ENCODE results near the gene SSR2. TPM values are rescaled to one million over a fixed set of nuclear protein-coding genes. Genes with fewer than 3 reads are reported as not detected.

Gene SSR2
- total RNA-seq, 2 donors from 2014 or later, result 193 TPM

DNA sequence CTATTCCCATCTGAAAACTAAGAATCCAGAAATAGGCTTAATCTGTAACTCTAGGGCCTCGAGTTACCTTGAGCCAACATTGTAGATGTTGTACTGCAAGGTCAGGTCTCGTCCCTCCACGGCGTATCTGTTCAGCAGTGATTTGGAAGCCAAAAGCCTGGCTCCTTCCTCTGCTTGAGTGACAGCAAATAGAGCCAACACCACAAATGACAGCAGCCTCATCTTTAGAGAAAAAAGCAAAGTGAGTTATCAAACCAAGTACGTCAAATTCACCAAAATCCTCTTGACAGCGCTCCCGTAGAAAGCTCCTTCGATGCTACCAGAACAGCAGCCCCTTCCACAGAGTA lies 832 bp downstream of the SSR2 start:
- Mint-ChIP-seq H3K4me3 (peak overlapping the region; percentile 86), H3K27ac (peak overlapping the region; percentile 83), H3K9me3 (no peaks in the 10 kb centered on the region), H3K27me3 (ENCODE audit: insufficient read depth) (peaks cover 13% of the 10 kb centered on the region), H3K36me3 (ENCODE audit: low read depth) (peaks cover 40% of the 10 kb centered on the region), H3K4me1 (peaks cover 9% of the 10 kb centered on the region)
- Histone ChIP-seq H3K4me3 (ENCODE audit: low read length) (peak overlapping the region; percentile 95), H3K9ac (ENCODE audit: extremely low read depth, low read length, poor library complexity, severe bottlenecking) (peak overlapping the region; percentile 62), H3K27me3 (ENCODE audit: control insufficient read depth, insufficient read depth, low read length, poor library complexity, severe bottlenecking) (peaks cover 4% of the 10 kb centered on the region), H3K27ac (ENCODE audit: low read depth, low read length) (no peak overlapping the region), H3K36me3 (ENCODE audit: control insufficient read depth, insufficient read depth, low read length) (peaks cover 33% of the 10 kb centered on the region), H3K4me1 (ENCODE audit: control insufficient read depth, insufficient read depth, low read length) (no peaks in the 10 kb centered on the region), H3K9me3 (ENCODE audit: control insufficient read depth, low read length) (no peaks in the 10 kb centered on the region)
- TF ChIP-seq, protein P1, sequence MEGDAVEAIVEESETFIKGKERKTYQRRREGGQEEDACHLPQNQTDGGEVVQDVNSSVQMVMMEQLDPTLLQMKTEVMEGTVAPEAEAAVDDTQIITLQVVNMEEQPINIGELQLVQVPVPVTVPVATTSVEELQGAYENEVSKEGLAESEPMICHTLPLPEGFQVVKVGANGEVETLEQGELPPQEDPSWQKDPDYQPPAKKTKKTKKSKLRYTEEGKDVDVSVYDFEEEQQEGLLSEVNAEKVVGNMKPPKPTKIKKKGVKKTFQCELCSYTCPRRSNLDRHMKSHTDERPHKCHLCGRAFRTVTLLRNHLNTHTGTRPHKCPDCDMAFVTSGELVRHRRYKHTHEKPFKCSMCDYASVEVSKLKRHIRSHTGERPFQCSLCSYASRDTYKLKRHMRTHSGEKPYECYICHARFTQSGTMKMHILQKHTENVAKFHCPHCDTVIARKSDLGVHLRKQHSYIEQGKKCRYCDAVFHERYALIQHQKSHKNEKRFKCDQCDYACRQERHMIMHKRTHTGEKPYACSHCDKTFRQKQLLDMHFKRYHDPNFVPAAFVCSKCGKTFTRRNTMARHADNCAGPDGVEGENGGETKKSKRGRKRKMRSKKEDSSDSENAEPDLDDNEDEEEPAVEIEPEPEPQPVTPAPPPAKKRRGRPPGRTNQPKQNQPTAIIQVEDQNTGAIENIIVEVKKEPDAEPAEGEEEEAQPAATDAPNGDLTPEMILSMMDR (conservative IDR thresholded peaks at IDR 0.05), result no peak
- no peak for DNase-seq
- 76 to 83% methylated on average over 6 to 8 of the region's 8 CpGs for WGBS, 2 experiments (ENCODE audit: insufficient coverage in 1 of 2, insufficient read length in 1 of 2)

DNA sequence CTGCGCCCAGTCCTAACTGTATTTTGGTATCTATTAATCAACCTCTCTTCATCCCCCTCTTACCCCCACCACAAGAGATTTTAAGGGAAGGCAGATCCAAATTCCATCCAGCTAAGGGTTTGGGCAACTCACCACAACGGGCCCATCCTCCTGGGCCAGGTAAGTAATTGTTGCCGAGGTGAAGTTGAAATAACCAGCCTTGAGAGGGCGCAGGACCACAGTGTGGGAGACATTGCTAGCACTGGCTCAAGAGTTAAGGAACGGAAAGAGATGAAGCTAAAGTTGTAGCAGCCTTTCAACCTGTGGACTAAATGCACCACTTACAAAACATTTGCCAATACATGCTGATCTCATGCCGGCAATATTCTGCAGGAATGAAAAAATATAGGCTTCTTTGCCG lies 5.9 kb downstream of the SSR2 start:
- H3K36me3 ChIP-seq (ENCODE audit: control insufficient read depth, insufficient read depth, low read length), result peaks cover 82% of the 10 kb centered on the region
- Mint-ChIP-seq H3K27me3 (ENCODE audit: insufficient read depth) (no peaks in the 10 kb centered on the region), H3K9me3 (no peaks in the 10 kb centered on the region), H3K36me3 (ENCODE audit: low read depth) (peaks cover 76% of the 10 kb centered on the region), H3K27ac (no peak overlapping the region), H3K4me1 (peaks cover 3% of the 10 kb centered on the region), H3K4me3 (no peak overlapping the region)
- no peaks in the 10 kb centered on the region for H3K9me3 ChIP-seq (ENCODE audit: control insufficient read depth, low read length)
- WGBS, 2 experiments (ENCODE audit: insufficient coverage in 1 of 2, insufficient read length in 1 of 2), result 91 to 94% methylated on average over 6 to 7 of the region's 7 CpGs
- no peaks in the 10 kb centered on the region for H3K27me3 ChIP-seq (ENCODE audit: control insufficient read depth, insufficient read depth, low read length, poor library complexity, severe bottlenecking)
- H3K4me3 ChIP-seq (ENCODE audit: low read length), result no peak overlapping the region
- peak; percentile 56 for DNase-seq
- no peak overlapping the region for H3K27ac ChIP-seq (ENCODE audit: low read depth, low read length)
- no peak overlapping the region for H3K9ac ChIP-seq (ENCODE audit: extremely low read depth, low read length, poor library complexity, severe bottlenecking)
- TF ChIP-seq, protein P1 (conservative IDR thresholded peaks at IDR 0.05), result peak; percentile 55
- no peaks in the 10 kb centered on the region for H3K4me1 ChIP-seq (ENCODE audit: control insufficient read depth, insufficient read depth, low read length)

DNA sequence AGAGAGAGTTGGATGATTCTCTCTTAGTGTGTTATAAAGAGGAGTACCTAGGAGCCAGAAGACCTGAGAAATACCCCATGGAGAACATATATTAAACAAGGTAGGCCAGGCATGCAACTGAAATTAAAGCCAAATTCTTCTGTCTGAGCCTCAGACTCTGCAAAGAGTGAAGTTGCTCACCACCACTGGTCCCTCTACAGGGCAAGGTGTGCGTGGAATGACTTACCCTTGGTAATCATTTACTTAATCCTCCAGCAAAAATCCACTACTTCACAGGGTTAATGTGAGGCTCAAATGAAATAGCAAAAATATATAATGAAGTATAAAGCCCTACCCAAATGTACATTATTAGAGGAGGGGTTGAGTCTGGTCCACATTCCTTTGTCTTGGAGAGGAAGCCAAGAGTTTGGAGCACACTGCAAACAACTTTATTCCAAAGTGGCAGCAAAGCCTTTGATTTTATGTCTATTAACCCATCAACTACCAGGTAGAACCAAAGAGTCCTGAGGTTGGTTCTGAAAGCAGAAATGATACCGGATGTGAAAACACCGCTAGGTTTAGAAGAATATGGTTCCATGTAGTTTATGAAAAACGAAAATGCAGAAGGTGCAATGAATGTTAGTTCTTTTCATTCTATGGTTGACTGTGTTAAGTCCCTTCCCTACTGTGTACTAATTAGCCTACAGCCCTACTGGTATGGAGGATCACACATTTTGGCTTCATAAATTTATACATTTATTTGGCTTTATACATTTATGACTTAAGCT lies 8.5 kb downstream of the SSR2 start:
- Histone ChIP-seq H3K36me3 (ENCODE audit: control insufficient read depth, insufficient read depth, low read length) (peaks cover 85% of the 10 kb centered on the region), H3K27ac (ENCODE audit: low read depth, low read length) (no peak overlapping the region), H3K4me3 (ENCODE audit: low read length) (no peak overlapping the region), H3K27me3 (ENCODE audit: control insufficient read depth, insufficient read depth, low read length, poor library complexity, severe bottlenecking) (no peaks in the 10 kb centered on the region), H3K4me1 (ENCODE audit: control insufficient read depth, insufficient read depth, low read length) (no peaks in the 10 kb centered on the region), H3K9ac (ENCODE audit: extremely low read depth, low read length, poor library complexity, severe bottlenecking) (no peak overlapping the region), H3K9me3 (ENCODE audit: control insufficient read depth, low read length) (no peaks in the 10 kb centered on the region)
- WGBS, 2 experiments (ENCODE audit: insufficient coverage in 1 of 2, insufficient read length in 1 of 2), result 95% methylated on average over 4 of the region's 4 CpGs; no CpG with 5 or more reads in 1 of the 2 experiments
- H3K4me3 Mint-ChIP-seq, result no peak overlapping the region
- peaks cover 68% of the 10 kb centered on the region for H3K36me3 Mint-ChIP-seq (ENCODE audit: low read depth)
- H3K4me1 Mint-ChIP-seq, result no peaks in the 10 kb centered on the region
- TF ChIP-seq, protein P1 (conservative IDR thresholded peaks at IDR 0.05), result peak; percentile 41
- no peak for DNase-seq
- no peak overlapping the region for H3K27ac Mint-ChIP-seq
- no peaks in the 10 kb centered on the region for H3K9me3 Mint-ChIP-seq
- no peaks in the 10 kb centered on the region for H3K27me3 Mint-ChIP-seq (ENCODE audit: insufficient read depth)

Measured in endodermal cell (in vitro differentiated cells).